KMS-11 (cell line): ENCODE measurements around the gene ZNF526.

ENCODE experiments used
- H2AFZ ChIP-seq: fragments of 200-600 bp; sonication (generic); 2 replicates; pipeline ENCODE4 v1.6.1; 2016; ENCODE audit warnings: antibody characterized with exemption, mixed run types, low read depth
- H3K27ac ChIP-seq: fragments of 200-600 bp; sonication (generic); 2 replicates; pipeline ENCODE4 v1.6.1; 2016; ENCODE audit warnings: mild to moderate bottlenecking, mixed run types
- H3K27me3 ChIP-seq: fragments of 200-600 bp; sonication (generic); 2 replicates; pipeline ENCODE4 v1.6.1; 2017; ENCODE audit warnings: mild to moderate bottlenecking, low read depth, mixed run types, moderate library complexity; ENCODE audit not compliant: insufficient read depth
- H3K36me3 ChIP-seq: fragments of 200-600 bp; sonication (generic); 2 replicates; pipeline ENCODE4 v1.6.1; 2017; ENCODE audit warnings: mild to moderate bottlenecking, mixed run types; ENCODE audit not compliant: insufficient read depth
- H3K4me1 ChIP-seq: fragments of 200-600 bp; sonication (generic); 2 replicates; pipeline ENCODE4 v1.6.1; 2016; ENCODE audit warnings: mild to moderate bottlenecking, low read depth, mixed run types; ENCODE audit not compliant: poor library complexity, severe bottlenecking
- H3K4me2 ChIP-seq: fragments of 200-600 bp; sonication (generic); 2 replicates; pipeline ENCODE4 v1.7.0; 2016; ENCODE audit warnings: mild to moderate bottlenecking, mixed run types
- H3K4me3 ChIP-seq: fragments of 200-600 bp; sonication (generic); IDR thresholded peaks from 2 replicates; pipeline ENCODE4 v1.6.1; 2017; ENCODE audit warnings: low read depth, low read length, mixed read lengths; ENCODE audit not compliant: insufficient read depth
- H3K79me2 ChIP-seq: fragments of 200-600 bp; sonication (generic); 2 replicates; pipeline ENCODE4 v1.6.1; 2016; ENCODE audit warnings: low read depth, mixed run types; ENCODE audit not compliant: insufficient read depth
- H3K9ac ChIP-seq: fragments of 200-600 bp; sonication (generic); 2 replicates; pipeline ENCODE4 v1.6.1; 2016; ENCODE audit warnings: mild to moderate bottlenecking, mixed run types
- H4K20me1 ChIP-seq: fragments of 200-600 bp; sonication (generic); 2 replicates; pipeline ENCODE4 v1.6.1; 2016; ENCODE audit warnings: mild to moderate bottlenecking, mixed run types; ENCODE audit not compliant: insufficient read depth
- CTCF ChIP-seq: fragments of 200-600 bp; sonication (generic); conservative IDR thresholded peaks from 2 replicates; pipeline ENCODE4 v1.6.1; 2017; ENCODE audit warnings: low read depth, mild to moderate bottlenecking, antibody characterized with exemption, low read length, moderate library complexity, mixed read lengths

ZNF526 gene

DNA sequence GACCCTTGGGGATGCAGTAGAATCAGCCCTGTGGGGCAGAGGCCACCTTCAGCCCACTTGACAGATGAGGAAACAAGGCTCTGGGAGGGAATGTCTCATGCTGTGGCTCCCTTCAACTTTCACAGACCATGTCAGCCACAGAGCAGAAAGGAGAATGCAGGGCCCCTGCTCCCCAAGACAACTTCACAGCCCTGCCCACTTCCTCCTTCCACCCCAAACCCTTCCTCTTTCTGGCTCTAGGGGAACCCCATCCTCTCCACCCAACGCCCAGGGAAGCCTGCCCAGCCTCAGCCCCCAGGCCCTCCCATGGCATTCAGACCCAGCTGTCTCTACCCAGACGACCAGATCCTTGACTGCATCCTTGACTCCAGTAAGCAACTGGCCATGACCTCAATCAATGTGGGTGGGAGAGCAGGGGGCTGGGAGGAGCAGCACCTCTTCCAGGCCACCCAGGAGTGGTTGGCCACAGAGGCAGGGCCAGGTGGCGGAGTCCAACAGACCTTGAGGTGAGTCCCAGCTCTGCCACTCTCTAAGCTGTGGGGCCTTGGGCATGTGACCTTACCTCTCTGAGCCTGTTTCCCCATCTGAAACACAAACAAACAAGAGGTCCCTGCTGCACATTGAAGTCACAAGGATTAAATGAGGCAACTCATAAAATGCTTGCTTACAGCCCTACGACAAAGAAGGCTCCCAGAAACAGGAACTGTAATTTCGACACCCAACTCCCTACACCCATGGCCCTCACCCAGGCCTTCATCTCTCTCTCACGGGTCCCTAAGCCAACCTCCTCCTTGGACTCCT is 18.4 kb upstream of the ZNF526 start:
- no peaks in the 10 kb centered on the region for H3K27me3 ChIP-seq
- H3K79me2 ChIP-seq: no peaks in the 10 kb centered on the region

GRCh38 chr19:42202290-42202880 is 17.7 kb upstream of the ZNF526 start:
- Histone ChIP-seq H3K36me3 (peaks cover 10% of the 10 kb centered on the region; the same call in 1 of the 2 replicates), H3K9ac (no peak overlapping the region), H2AFZ (no peak overlapping the region), H3K4me2 (no peak overlapping the region), H3K27ac (no peak overlapping the region), H3K4me3 (no peak overlapping the region), H4K20me1 (no peaks in the 10 kb centered on the region), H3K79me2 (no peaks in the 10 kb centered on the region), H3K27me3 (no peaks in the 10 kb centered on the region), H3K4me1 (peaks cover 24% of the 10 kb centered on the region)
- no peak for TF ChIP-seq CTCF

More for the DNA sequence above, 18.4 kb upstream of the ZNF526 start:
- no peak overlapping the region for H3K4me2 ChIP-seq
- peaks cover 10% of the 10 kb centered on the region; the same call in 1 of the 2 replicates for H3K36me3 ChIP-seq
- H3K4me3 ChIP-seq: no peak overlapping the region
- H2AFZ ChIP-seq: no peak overlapping the region
- H3K4me1 ChIP-seq: peaks cover 24% of the 10 kb centered on the region
- TF ChIP-seq CTCF: no peak
- no peak overlapping the region for H3K9ac ChIP-seq
- no peak overlapping the region for H3K27ac ChIP-seq
- no peaks in the 10 kb centered on the region for H4K20me1 ChIP-seq

DNA sequence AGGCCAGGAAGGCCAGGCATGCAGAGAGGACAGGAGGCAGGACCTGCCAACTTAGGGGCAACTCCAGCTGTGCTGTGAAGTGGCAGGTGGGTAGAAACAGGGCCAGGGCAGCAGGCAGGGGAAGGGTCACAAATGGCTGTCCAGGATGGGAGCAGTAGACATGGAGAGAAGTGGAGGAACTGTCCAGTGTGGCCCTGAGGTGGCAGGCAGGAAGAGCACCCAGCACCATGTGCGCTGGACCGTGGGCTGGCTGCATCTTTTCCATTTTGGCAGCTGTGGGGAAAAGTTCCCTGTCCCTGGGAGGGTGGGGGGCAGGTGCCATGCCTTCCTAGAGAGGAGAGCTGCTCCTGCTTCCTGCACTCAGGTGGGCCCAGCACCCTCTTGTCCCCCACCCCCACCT is 16.4 kb upstream of the ZNF526 start:
- H3K4me1 ChIP-seq: peaks cover 24% of the 10 kb centered on the region
- H3K27ac ChIP-seq: no peak overlapping the region
- H4K20me1 ChIP-seq: no peaks in the 10 kb centered on the region
- no peaks in the 10 kb centered on the region for H3K79me2 ChIP-seq
- H3K9ac ChIP-seq: no peak overlapping the region
- no peaks in the 10 kb centered on the region for H3K27me3 ChIP-seq
- peaks cover 7% of the 10 kb centered on the region; the same call in 1 of the 2 replicates for H3K36me3 ChIP-seq
- no peak overlapping the region for H3K4me2 ChIP-seq
- TF ChIP-seq CTCF: no peak
- H3K4me3 ChIP-seq: no peak overlapping the region
- no peak overlapping the region for H2AFZ ChIP-seq

GRCh38 chr19:42204664-42205063 is 15.4 kb upstream of the ZNF526 start:
- no peak for TF ChIP-seq CTCF
- no peak overlapping the region for H3K9ac ChIP-seq
- H3K4me2 ChIP-seq: no peak overlapping the region
- no peaks in the 10 kb centered on the region for H4K20me1 ChIP-seq
- peaks cover 5% of the 10 kb centered on the region; the same call in 1 of the 2 replicates for H3K36me3 ChIP-seq
- H2AFZ ChIP-seq: no peak overlapping the region
- H3K27me3 ChIP-seq: no peaks in the 10 kb centered on the region
- H3K27ac ChIP-seq: no peak overlapping the region
- H3K4me3 ChIP-seq: no peak overlapping the region
- no peaks in the 10 kb centered on the region for H3K79me2 ChIP-seq
- H3K4me1 ChIP-seq: peaks cover 15% of the 10 kb centered on the region
